Stimulated activated effector memory CD8-positive, alpha-beta T cell treated with anti-CD3 and anti-CD28 coated beads, Interleukin-12 subunit alpha, Interleukin-12 subunit beta, amount 100 ng/mL, for 72 hours (primary cell): ENCODE data around the gene H1-8.

Experiments used
- ATAC-seq: fragments of 150-1000 bp; cut with Tn5 transposase; 2 replicates; pipeline ENCODE4 v1.10.0; 2021
- DNase-seq, 2 donors: peaks; one replicate each; pipeline ENCODE4 v3.0.0; 2021 to 2022; ENCODE audit warnings: low spot score in 2 of 2
- H3K27ac Mint-ChIP-seq: one replicate; pipeline ENCODE4 v1.8.0; 2022; ENCODE audit warnings: mild to moderate bottlenecking, mixed read lengths
- H3K36me3 Mint-ChIP-seq: one replicate; pipeline ENCODE4 v1.8.0; 2022; ENCODE audit warnings: mild to moderate bottlenecking, mixed read lengths
- H3K4me1 Mint-ChIP-seq: one replicate; pipeline ENCODE4 v1.8.0; 2022; ENCODE audit warnings: mixed read lengths
- H3K4me3 Mint-ChIP-seq: one replicate; pipeline ENCODE4 v1.8.0; 2022; ENCODE audit warnings: mild to moderate bottlenecking, mixed read lengths
- H3K9me3 Mint-ChIP-seq: one replicate; pipeline ENCODE4 v1.8.0; 2022; ENCODE audit warnings: mixed read lengths

Gene H1-8

DNA sequence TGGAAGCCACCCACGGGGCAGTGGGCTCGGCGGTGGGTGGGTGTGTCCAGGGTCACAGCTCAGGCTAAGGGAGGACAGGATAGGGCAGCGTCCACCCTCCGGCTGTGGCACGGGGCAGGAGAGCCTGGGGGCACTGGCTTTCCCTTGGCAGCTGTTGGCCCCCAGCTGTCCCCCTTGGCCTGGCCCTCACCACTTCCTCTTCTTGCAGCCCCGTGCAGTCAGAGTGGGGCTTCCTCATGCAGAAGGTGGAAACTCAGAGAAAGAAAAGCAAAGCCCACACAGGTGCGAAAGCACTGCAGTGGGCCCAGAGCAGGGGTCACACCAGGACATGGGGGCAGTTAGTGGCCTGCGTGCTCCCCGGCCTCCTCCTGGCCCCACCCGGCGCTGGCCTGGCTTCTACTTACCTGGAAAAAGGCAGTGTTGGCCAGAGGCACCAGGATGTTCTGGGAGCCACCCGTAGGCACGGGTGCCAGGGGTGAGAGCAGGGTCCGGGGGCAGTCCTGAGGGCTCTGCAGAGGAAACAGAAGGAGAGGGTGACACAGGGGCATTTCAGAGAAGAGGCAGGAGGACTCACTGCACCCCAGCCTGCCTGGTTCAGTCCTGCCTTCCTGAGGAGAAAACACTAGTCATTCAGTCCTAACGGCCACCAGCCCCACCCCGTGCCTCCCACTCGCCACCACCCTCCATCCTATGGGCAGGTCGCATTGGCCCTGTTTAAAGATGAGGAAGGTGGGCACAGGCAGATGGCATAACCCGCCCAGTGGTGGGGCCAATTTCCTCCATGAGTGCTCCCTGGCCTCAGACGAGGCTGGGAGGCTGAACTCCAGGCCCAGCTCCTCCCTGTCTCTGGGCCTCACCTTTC, 35.2 kb downstream of the H1-8 start:
- DNase-seq (peak in 1 of 2 donors; percentile 15), ATAC-seq (peak; percentile 67)
- H3K4me3 Mint-ChIP-seq, result peak overlapping the region; percentile 81
- no peaks in the 10 kb centered on the region for H3K9me3 Mint-ChIP-seq
- H3K36me3 Mint-ChIP-seq, result peaks cover 7% of the 10 kb centered on the region
- peak overlapping the region; percentile 96 for H3K27ac Mint-ChIP-seq
- H3K4me1 Mint-ChIP-seq, result peaks cover 61% of the 10 kb centered on the region

DNA sequence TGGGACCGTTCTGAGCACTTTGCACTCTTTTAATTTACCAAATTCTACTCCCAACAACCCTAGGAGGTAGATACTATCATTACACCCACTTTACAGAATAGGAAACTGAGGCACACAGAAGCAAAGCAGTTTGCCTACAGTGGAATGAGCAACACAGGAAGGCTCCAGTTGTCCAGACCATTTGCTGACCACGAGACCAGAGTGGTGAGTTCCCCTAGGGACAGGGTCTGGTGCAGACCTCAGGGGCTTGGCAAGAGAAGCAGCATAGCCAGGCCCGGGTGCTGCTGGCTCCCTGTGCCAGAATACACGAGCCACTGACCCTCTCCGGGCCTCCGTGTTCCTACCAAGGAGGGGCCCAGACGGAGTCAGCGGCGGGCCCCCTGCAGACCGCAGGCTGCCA, 37.0 kb downstream of the H1-8 start:
- no peaks in the 10 kb centered on the region for H3K9me3 Mint-ChIP-seq
- no peak for ATAC-seq
- DNase-seq, result no peak
- H3K4me1 Mint-ChIP-seq, result peaks cover 51% of the 10 kb centered on the region
- H3K4me3 Mint-ChIP-seq, result no peak overlapping the region
- H3K36me3 Mint-ChIP-seq, result no peaks in the 10 kb centered on the region
- peak overlapping the region; percentile 96 for H3K27ac Mint-ChIP-seq

DNA sequence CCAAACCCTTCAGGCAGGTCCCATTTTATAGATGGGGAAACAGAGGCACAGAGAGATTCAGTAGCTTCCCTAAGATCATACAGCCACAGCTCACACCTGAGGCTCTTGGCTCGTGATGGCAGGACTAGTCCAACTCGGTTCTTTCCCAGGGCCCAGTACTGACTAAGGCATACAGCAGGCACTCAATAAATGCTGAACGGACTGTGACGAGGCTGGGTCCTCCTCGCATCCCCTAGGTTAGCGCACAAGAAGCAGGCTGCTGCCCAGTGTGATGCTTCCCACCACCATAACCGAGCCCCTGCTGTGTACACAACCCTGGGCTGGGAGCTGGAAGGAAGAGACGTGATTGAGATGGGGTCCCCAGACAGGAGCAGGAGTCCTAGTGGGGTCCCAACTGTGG, 38.6 kb downstream of the H1-8 start:
- H3K9me3 Mint-ChIP-seq, result no peaks in the 10 kb centered on the region
- DNase-seq (no peak), ATAC-seq (no peak)
- H3K36me3 Mint-ChIP-seq, result no peaks in the 10 kb centered on the region
- no peak overlapping the region for H3K4me3 Mint-ChIP-seq
- peaks cover 35% of the 10 kb centered on the region for H3K4me1 Mint-ChIP-seq
- peak overlapping the region; percentile 83 for H3K27ac Mint-ChIP-seq

DNA sequence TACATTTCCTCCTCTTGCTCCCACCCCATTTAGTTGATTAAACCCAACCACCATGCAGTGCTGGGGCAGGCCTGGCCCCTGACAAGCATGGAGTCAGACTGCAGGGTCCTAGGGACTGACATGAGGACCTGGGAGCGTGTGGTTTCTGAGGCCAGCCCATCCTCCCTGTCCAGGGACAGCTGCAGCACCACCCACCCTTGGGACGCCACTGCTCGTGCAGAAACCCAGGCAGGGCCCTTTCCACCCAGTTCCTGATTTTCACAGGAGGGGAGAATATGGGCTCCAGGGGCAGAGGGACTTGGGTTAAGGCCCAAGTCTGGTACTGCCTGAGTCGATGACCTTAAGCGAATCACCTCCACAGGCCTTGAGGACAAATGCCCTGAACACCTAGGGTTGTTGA, 39.8 kb downstream of the H1-8 start:
- H3K9me3 Mint-ChIP-seq, result no peaks in the 10 kb centered on the region
- peaks cover 31% of the 10 kb centered on the region for H3K4me1 Mint-ChIP-seq
- no peak for DNase-seq
- H3K36me3 Mint-ChIP-seq, result peaks cover 5% of the 10 kb centered on the region
- ATAC-seq, result no peak
- H3K27ac Mint-ChIP-seq, result peak overlapping the region; percentile 43
- H3K4me3 Mint-ChIP-seq, result no peak overlapping the region

DNA sequence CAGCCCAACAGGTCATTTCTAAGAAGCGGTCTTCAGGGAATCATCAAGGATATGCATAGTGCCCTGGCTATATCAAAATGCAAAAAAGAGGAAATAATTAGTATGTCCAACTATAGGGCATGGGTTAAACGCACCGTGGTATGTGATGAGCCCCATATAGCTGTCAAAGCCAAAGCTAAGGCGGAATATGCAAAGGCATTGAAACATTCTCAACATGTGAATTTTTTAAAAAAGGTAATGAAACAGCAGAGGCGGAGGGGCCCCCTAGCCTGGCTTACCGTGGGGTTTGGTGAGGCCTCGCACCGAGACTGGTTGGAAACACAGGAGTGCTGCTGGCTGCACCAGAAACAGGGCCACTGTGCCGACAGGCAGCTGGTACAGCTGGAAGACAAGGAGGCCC, 40.3 kb downstream of the H1-8 start:
- Mint-ChIP-seq H3K36me3 (peaks cover 7% of the 10 kb centered on the region), H3K9me3 (no peaks in the 10 kb centered on the region), H3K4me3 (no peak overlapping the region), H3K4me1 (peaks cover 29% of the 10 kb centered on the region), H3K27ac (peak overlapping the region; percentile 43)
- ATAC-seq (no peak), DNase-seq (no peak)

DNA sequence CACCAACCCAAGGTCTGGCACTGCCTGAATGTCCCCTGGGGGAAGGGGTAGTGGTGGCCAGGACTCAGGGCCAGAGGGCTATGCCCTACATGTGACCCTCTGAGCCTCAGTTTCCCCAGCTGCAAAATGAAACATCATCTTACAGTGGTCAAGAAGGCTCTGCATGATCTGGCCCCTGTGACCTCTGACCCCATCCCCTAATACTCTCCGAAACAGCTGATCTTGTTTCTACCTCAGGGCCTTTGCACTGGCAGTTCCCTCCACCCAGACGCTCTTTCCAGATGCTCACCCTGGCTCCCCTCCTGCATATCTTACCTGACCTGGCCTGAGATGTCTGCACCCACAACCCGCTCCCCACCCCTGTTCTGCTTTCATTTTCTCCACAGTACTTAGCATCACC, 41.7 kb downstream of the H1-8 start:
- Mint-ChIP-seq H3K9me3 (no peaks in the 10 kb centered on the region), H3K4me3 (no peak overlapping the region), H3K36me3 (peaks cover 7% of the 10 kb centered on the region), H3K27ac (no peak overlapping the region), H3K4me1 (peaks cover 20% of the 10 kb centered on the region)
- no peak for ATAC-seq
- DNase-seq, result no peak

DNA sequence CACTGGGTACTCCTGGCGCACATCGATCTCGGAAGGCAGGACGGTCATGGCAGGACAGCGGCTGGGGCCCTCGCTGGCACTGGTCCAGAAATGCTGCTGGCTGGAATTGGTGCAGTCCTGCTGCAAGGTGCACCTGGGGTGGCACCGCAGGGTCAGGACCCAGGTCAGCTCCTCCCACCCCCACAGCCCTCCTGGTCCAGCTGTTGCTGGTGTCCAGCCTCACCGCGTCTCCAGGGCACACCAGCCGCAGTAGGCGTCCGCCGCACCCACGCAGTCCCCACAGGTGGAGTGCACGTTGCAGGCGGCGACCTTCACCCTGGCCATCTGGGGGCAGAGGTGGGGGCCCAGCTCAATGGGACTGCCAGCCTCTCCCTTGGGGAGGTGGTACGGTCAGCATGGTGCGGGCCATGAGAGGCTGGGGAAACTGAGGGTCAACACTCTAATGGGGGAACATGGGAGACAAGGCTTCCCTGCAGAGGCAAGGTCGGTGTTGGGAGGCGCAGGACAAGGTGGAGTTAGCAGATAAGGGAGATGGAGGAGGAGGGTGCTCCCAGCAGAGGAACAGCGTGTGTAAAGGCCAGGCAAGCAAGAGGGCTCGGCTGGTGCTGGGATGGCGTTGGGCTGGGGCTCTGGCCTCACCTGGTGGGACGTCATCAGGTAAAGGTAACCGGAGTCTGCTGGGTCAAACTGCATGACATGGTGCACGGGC, 43.1 kb downstream of the H1-8 start:
- H3K9me3 Mint-ChIP-seq, result no peaks in the 10 kb centered on the region
- peaks cover 7% of the 10 kb centered on the region for H3K36me3 Mint-ChIP-seq
- ATAC-seq (no peak), DNase-seq (no peak)
- H3K4me3 Mint-ChIP-seq, result no peak overlapping the region
- peak overlapping the region; percentile 36 for H3K27ac Mint-ChIP-seq
- peaks cover 21% of the 10 kb centered on the region for H3K4me1 Mint-ChIP-seq

DNA sequence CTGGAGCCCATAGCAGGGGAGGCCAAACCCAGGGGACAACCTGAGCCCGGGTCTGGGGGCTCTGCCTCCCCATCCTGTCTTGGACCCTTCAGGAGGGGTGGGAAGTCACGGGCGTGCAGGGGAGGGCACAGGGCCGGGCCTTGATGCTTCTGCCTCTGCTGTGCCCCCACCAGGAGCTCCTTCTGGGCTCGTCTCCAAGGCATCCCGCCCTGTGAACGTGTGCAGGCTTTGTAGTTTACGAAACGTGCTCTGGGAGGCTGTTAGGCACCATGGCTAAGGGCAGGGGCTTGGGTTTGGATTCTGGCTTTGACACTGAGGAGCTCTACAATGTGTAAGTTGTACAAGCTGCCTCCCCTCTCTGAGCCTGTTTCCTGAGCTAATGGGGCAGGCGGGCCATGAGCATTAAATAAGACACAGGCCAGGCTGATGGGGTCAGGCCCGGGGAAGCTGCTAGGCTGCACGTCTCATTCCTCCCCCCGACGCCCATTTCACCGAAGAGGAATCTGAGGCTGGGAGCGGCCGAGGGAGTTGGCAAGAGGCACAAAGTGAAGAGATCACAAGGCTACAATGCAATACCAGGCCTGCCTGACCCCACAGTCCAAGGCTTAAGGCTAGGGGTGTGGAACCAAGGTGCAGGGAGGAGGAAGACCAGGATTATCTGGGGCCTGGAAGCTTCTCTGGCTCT, 43.9 kb downstream of the H1-8 start:
- H3K4me3 Mint-ChIP-seq, result no peak overlapping the region
- DNase-seq (no peak), ATAC-seq (no peak)
- no peaks in the 10 kb centered on the region for H3K9me3 Mint-ChIP-seq
- H3K4me1 Mint-ChIP-seq, result peaks cover 22% of the 10 kb centered on the region
- peaks cover 7% of the 10 kb centered on the region for H3K36me3 Mint-ChIP-seq
- no peak overlapping the region for H3K27ac Mint-ChIP-seq

DNA sequence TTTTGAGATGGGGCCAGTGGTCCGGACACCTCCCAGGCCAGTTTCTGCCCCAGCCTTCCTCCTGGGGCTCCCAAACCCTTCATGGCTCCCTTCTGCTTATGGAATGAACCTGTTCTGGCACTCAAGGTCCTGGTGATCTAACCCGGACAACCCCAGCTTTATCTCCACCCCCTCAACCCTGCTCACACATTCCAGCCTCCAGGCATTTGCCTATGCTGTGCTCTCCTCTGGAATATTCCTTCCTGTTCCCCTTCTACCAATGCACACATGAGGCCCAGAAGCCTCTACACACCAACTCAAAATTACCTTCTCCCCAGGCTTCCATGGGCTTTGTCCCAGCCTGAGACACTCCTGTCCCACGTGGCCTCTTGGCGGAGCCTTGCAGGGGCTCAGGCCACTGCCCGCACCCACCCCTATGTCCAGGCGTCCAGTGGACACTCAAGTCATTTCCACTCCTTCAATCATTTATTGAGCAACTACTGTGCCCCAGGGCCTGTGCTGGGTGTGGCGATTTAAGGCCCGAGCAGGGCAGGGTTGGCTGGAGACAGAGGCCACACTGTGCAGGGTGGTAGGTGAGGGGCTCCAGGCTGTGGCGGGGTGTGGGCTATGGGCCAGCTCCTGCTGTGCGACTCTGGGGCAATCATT, 44.7 kb downstream of the H1-8 start:
- ATAC-seq (no peak), DNase-seq (no peak)
- Mint-ChIP-seq H3K4me3 (no peak overlapping the region), H3K9me3 (no peaks in the 10 kb centered on the region), H3K36me3 (peaks cover 7% of the 10 kb centered on the region), H3K27ac (peak overlapping the region; percentile 76), H3K4me1 (peaks cover 25% of the 10 kb centered on the region)

DNA sequence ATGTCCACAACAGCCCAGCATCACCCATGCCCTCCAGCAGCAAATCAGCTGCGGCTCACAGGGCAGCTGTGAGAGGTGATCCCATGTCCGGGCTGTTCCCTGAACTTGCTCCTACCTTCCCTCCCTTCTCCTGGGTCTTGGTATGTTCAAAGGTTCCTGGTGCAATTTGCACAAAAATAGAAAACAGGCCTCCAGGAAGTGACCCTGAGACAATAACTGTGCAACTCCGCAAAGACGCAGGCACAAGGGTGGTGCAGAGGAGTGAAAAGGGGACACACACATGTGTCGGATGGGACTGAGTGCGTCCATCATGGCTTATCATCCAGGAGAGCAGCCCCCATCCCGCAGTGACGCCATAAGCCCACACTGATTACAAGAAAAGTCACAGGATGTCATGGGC, 47.2 kb downstream of the H1-8 start:
- ATAC-seq (no peak), DNase-seq (no peak)
- H3K36me3 Mint-ChIP-seq, result peaks cover 19% of the 10 kb centered on the region
- H3K9me3 Mint-ChIP-seq, result no peaks in the 10 kb centered on the region
- no peak overlapping the region for H3K4me3 Mint-ChIP-seq
- peaks cover 48% of the 10 kb centered on the region for H3K4me1 Mint-ChIP-seq
- H3K27ac Mint-ChIP-seq, result no peak overlapping the region

DNA sequence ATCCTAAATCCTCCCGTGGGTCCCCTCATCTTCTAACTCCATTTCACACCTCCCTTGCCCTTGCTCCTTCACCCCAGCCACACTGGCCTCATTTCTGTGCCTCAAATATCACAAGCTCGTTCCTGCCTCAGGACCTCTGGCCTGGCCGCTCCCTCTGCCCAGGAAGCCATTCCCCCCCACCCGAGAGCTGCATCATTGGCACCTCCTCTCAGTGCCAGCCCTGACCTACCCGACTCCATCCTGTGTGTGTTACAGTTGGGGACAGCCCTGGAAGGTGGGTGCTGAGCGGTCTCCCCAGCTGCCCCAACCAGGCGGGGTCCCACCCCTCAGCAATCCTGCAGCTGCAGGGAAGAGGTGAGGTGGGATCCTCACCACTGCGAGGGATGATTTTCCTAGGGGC, 49.0 kb downstream of the H1-8 start:
- DNase-seq, result no peak
- no peak overlapping the region for H3K4me3 Mint-ChIP-seq
- H3K4me1 Mint-ChIP-seq, result peaks cover 52% of the 10 kb centered on the region
- ATAC-seq, result no peak
- no peaks in the 10 kb centered on the region for H3K9me3 Mint-ChIP-seq
- H3K27ac Mint-ChIP-seq, result no peak overlapping the region
- peaks cover 19% of the 10 kb centered on the region for H3K36me3 Mint-ChIP-seq

DNA sequence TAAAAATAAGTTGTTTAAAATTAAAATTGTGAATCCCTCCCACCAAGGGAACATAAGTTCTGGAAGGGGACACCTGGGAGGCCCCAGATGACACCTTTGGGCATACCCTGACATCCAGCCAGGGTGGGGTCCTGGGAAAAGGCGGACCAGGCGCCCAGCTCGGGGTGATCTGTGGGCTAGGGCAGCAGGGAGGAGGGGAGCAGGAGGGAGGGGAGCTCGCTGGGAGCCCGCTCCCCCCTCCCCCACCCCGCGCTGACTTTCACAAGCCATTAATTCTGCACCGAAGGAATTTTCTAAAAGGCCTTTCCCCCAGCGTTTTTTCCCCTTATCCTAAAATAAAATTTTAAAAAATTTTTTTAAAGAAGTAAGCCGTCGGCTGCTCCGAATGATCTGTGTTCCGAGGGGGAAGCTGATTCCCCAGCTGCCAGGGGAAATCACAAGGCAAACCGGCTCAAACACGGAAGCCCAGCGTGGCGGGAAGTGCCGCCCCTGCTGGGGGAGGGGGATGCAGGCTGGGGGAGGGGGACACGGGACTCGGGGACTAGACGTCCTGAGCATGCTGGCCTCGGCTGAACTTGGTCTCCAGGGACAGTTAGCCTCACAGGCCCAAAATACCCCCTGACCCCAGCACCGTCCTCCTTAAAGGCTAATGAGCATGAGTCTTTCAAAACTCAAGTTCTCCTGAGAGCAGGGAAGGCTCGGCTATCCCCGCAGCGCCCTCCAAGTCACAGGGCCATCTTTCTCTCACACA, 49.6 kb downstream of the H1-8 start:
- no peak for ATAC-seq
- Mint-ChIP-seq H3K9me3 (no peaks in the 10 kb centered on the region), H3K27ac (no peak overlapping the region), H3K4me1 (peaks cover 50% of the 10 kb centered on the region), H3K4me3 (peak overlapping the region; percentile 72), H3K36me3 (peaks cover 16% of the 10 kb centered on the region)
- no peak for DNase-seq

DNA sequence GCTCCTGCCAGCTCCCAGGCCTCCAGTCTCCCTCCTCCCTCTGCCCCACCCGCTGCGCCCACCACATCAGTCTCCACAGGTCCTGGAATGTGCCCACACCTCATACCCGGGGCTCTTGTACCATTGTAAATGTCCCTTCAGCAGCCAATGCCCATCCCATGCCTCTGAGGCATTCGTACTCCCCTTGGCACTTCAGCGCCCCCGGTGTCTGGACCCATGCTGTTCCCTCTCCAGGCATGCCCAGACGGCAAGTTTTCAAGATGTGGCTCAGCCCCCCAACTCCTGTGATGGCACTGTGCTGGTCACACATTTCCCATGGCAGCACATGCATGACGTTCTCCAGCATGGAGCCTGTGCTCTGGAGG, 50.2 kb downstream of the H1-8 start:
- ATAC-seq, result peak; percentile 4
- Mint-ChIP-seq H3K4me3 (peak overlapping the region; percentile 72), H3K4me1 (peaks cover 50% of the 10 kb centered on the region), H3K27ac (peak overlapping the region; percentile 83), H3K36me3 (peaks cover 12% of the 10 kb centered on the region), H3K9me3 (no peaks in the 10 kb centered on the region)
- DNase-seq, result no peak

DNA sequence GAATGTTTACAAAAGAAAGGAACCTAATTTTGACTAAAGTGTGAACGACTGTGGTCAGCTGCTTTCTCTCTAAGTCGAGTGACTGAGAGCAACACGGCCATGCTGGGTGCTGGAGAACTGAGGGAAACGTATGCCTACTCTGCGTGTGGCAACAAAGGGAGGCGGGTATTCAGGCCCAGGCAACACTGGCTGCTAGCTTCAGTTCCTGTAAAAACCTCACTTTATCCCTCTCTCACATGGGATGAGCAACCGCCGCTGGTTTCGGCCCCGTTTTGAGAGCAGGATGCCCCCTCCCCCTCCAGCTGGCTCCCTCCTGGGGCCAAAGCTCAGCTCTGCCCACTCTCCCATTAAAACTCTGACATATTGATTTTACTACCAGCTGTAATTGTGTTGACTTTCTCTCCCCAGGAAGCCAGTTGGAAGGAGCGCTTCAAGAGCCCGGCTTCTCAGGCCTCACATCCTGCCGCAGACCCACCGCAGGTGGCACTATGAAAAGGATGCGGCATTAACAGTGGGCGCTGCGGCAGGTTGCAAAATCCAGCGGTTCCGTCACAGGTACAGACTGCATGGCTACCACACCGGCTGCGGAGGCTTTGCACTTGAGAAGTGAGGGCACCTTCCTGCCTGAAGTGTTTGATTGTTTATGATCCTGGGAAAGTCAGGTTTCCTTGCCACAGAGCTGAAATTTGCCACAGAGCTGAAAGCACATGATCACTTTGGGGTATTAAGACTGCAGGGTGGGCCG, 50.8 kb downstream of the H1-8 start:
- peak; percentile 79 for ATAC-seq
- no peaks in the 10 kb centered on the region for H3K9me3 Mint-ChIP-seq
- H3K4me1 Mint-ChIP-seq, result peaks cover 55% of the 10 kb centered on the region
- peak overlapping the region; percentile 72 for H3K4me3 Mint-ChIP-seq
- H3K27ac Mint-ChIP-seq, result peak overlapping the region; percentile 83
- DNase-seq, result peak; percentile 42 to 84
- H3K36me3 Mint-ChIP-seq, result peaks cover 12% of the 10 kb centered on the region
